WTC11 (cell line): ENCODE results near the gene RAPSN.

Experiments
- CBFB ChIP-seq: sonication (generic); formaldehyde crosslinking; IDR thresholded peaks from 2 replicates; pipeline ENCODE4 v1.8.1; 2022; ENCODE audit warnings: mild to moderate bottlenecking, low read depth, missing genetic modification reagents
- ESRRA ChIP-seq: sonication (generic); formaldehyde crosslinking; IDR thresholded peaks from 2 replicates; pipeline ENCODE4 v1.8.1; 2022; ENCODE audit warnings: mild to moderate bottlenecking, missing genetic modification reagents, borderline replicate concordance
- NR1H2 ChIP-seq: sonication (generic); formaldehyde crosslinking; IDR thresholded peaks from 2 replicates; pipeline ENCODE4 v1.9.0; 2021; ENCODE audit warnings: mild to moderate bottlenecking, moderate library complexity, missing genetic modification reagents
- NR2C2 ChIP-seq: sonication (generic); formaldehyde crosslinking; IDR thresholded peaks from 2 replicates; pipeline ENCODE4 v1.8.0; 2022; ENCODE audit warnings: mild to moderate bottlenecking, missing genetic modification reagents
- RELA ChIP-seq: sonication (generic); formaldehyde crosslinking; IDR thresholded peaks from 2 replicates; pipeline ENCODE4 v1.8.1; 2022; ENCODE audit warnings: missing genetic modification reagents, mild to moderate bottlenecking, borderline replicate concordance
- TCF7 ChIP-seq: sonication (generic); formaldehyde crosslinking; IDR thresholded peaks from 2 replicates; pipeline ENCODE4 v1.8.0; 2022; ENCODE audit warnings: mild to moderate bottlenecking, low read depth, missing genetic modification reagents, moderate library complexity
- TEAD4 ChIP-seq: sonication (generic); formaldehyde crosslinking; IDR thresholded peaks from 2 replicates; pipeline ENCODE4 v1.8.0; 2022; ENCODE audit warnings: mild to moderate bottlenecking, missing genetic modification reagents
- ZNF138 ChIP-seq: sonication (generic); formaldehyde crosslinking; conservative IDR thresholded peaks from 2 replicates; pipeline ENCODE4 v1.8.1; 2022; ENCODE audit warnings: mild to moderate bottlenecking, moderate library complexity, missing genetic modification reagents
- TF ChIP-seq, protein P1 (sequence below): sonication (generic); formaldehyde crosslinking; IDR thresholded peaks from 2 replicates; pipeline ENCODE4 v1.8.1; 2023; ENCODE audit warnings: mild to moderate bottlenecking, missing genetic modification reagents, moderate library complexity
- TF ChIP-seq, protein P2 (sequence below): sonication (generic); formaldehyde crosslinking; IDR thresholded peaks from 2 replicates; pipeline ENCODE4 v1.8.1; 2023; ENCODE audit warnings: mild to moderate bottlenecking, missing genetic modification reagents, moderate library complexity
- TF ChIP-seq, protein P3 (sequence below): sonication (generic); formaldehyde crosslinking; IDR thresholded peaks from 2 replicates; pipeline ENCODE4 v1.8.0; 2023; ENCODE audit warnings: missing genetic modification reagents
- TF ChIP-seq, protein P4 (sequence below): sonication (generic); formaldehyde crosslinking; IDR thresholded peaks from 2 replicates; pipeline ENCODE4 v1.8.1; 2022; ENCODE audit warnings: mild to moderate bottlenecking, missing genetic modification reagents, moderate library complexity, borderline replicate concordance
- TF ChIP-seq, protein P5 (sequence below): fragments of 200-600 bp; IDR thresholded peaks from 2 replicates; pipeline ENCODE4 v1.8.0; 2022; ENCODE audit warnings: antibody characterized with exemption
- TF ChIP-seq, protein P6 (sequence below): sonication (generic); formaldehyde crosslinking; IDR thresholded peaks from 2 replicates; pipeline ENCODE4 v1.8.0; 2022; ENCODE audit warnings: mild to moderate bottlenecking, missing genetic modification reagents

DNA sequence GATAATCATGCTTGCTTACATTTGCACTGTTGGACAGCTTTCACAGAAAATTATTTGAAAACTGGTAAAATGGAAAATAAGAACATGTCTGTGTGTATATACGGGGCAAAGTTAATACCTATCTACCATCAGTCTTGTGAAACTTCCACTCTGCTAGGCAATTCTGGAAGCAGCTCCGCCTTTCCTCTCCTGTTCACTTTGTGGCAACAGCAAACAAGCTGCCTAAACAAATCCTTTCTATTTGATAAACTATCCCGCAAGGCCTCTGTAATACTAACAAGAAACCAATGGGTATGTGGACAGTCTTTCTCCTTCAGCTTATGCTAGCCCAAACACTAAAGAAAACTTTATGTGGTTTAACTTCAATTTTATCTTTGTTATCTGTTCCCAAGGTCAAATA, 39.2 kb upstream of the RAPSN start:
- TF ChIP-seq NR2C2 (CRISPR knock-in tag), result no peak
- TF ChIP-seq, protein P1, sequence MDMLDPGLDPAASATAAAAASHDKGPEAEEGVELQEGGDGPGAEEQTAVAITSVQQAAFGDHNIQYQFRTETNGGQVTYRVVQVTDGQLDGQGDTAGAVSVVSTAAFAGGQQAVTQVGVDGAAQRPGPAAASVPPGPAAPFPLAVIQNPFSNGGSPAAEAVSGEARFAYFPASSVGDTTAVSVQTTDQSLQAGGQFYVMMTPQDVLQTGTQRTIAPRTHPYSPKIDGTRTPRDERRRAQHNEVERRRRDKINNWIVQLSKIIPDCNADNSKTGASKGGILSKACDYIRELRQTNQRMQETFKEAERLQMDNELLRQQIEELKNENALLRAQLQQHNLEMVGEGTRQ, result no peak
- TF ChIP-seq, protein P2, sequence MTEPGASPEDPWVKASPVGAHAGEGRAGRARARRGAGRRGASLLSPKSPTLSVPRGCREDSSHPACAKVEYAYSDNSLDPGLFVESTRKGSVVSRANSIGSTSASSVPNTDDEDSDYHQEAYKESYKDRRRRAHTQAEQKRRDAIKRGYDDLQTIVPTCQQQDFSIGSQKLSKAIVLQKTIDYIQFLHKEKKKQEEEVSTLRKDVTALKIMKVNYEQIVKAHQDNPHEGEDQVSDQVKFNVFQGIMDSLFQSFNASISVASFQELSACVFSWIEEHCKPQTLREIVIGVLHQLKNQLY (CRISPR knock-in tag), result no peak
- TF ChIP-seq CBFB, result no peak
- TF ChIP-seq TEAD4 (CRISPR knock-in tag), result no peak
- no peak for TF ChIP-seq NR1H2 (CRISPR knock-in tag)
- TF ChIP-seq ZNF138 (CRISPR knock-in tag), result no peak
- TF ChIP-seq RELA, result no peak
- no peak for TF ChIP-seq TCF7
- no peak for TF ChIP-seq ESRRA (CRISPR knock-in tag)
- TF ChIP-seq, protein P3, sequence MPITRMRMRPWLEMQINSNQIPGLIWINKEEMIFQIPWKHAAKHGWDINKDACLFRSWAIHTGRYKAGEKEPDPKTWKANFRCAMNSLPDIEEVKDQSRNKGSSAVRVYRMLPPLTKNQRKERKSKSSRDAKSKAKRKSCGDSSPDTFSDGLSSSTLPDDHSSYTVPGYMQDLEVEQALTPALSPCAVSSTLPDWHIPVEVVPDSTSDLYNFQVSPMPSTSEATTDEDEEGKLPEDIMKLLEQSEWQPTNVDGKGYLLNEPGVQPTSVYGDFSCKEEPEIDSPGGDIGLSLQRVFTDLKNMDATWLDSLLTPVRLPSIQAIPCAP, result no peak
- TF ChIP-seq, protein P4, sequence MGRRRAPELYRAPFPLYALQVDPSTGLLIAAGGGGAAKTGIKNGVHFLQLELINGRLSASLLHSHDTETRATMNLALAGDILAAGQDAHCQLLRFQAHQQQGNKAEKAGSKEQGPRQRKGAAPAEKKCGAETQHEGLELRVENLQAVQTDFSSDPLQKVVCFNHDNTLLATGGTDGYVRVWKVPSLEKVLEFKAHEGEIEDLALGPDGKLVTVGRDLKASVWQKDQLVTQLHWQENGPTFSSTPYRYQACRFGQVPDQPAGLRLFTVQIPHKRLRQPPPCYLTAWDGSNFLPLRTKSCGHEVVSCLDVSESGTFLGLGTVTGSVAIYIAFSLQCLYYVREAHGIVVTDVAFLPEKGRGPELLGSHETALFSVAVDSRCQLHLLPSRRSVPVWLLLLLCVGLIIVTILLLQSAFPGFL, result no peak
- TF ChIP-seq, protein P5, sequence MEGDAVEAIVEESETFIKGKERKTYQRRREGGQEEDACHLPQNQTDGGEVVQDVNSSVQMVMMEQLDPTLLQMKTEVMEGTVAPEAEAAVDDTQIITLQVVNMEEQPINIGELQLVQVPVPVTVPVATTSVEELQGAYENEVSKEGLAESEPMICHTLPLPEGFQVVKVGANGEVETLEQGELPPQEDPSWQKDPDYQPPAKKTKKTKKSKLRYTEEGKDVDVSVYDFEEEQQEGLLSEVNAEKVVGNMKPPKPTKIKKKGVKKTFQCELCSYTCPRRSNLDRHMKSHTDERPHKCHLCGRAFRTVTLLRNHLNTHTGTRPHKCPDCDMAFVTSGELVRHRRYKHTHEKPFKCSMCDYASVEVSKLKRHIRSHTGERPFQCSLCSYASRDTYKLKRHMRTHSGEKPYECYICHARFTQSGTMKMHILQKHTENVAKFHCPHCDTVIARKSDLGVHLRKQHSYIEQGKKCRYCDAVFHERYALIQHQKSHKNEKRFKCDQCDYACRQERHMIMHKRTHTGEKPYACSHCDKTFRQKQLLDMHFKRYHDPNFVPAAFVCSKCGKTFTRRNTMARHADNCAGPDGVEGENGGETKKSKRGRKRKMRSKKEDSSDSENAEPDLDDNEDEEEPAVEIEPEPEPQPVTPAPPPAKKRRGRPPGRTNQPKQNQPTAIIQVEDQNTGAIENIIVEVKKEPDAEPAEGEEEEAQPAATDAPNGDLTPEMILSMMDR, result no peak
- TF ChIP-seq, protein P6, sequence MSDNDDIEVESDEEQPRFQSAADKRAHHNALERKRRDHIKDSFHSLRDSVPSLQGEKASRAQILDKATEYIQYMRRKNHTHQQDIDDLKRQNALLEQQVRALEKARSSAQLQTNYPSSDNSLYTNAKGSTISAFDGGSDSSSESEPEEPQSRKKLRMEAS (CRISPR knock-in tag), result no peak
